ENCODE results near the gene C1S. TPM values are rescaled to one million over a fixed set of nuclear protein-coding genes. Genes with fewer than 3 reads are reported as not detected.

The C1S gene
- total and polyA plus RNA-seq, 9 of the 15 experiments (the other 6 are each of a cell fraction or from before 2014, with no cell fraction given): 0.08 to 0.84 (median 0.27) TPM

- TF ChIP-seq FOXP4 (CRISPR knock-in tag; IDR thresholded peaks at IDR 0.05; ENCODE audit: borderline replicate concordance): no peak
- no peak for TF ChIP-seq ZMIZ1 (IDR thresholded peaks at IDR 0.05; ENCODE audit: low read depth in 2 of 2, low read length in 2 of 2)
- no peak for TF ChIP-seq ZC3H4 (CRISPR knock-in tag; IDR thresholded peaks at IDR 0.05; ENCODE audit: borderline replicate concordance)
- TF ChIP-seq ZNF143 (CRISPR knock-in tag; IDR thresholded peaks at IDR 0.05): no peak
- no peak for TF ChIP-seq ZNF280A (IDR thresholded peaks at IDR 0.05; ENCODE audit: low read depth, partially characterized antibody)
- TF ChIP-seq HDAC3 (IDR thresholded peaks at IDR 0.05; ENCODE audit: borderline replicate concordance, partially characterized antibody): no peak
- TF ChIP-seq USF2 (CRISPR knock-in tag; IDR thresholded peaks at IDR 0.05): no peak
- no peak for TF ChIP-seq CREB1 (IDR thresholded peaks at IDR 0.05)
- TF ChIP-seq CREB1 (CRISPR knock-in tag; IDR thresholded peaks at IDR 0.05): no peak
- TF ChIP-seq RBM14 (IDR thresholded peaks at IDR 0.05; ENCODE audit: borderline replicate concordance, insufficient read depth, low read depth, low read length): no peak
- TF ChIP-seq NONO (IDR thresholded peaks at IDR 0.05; ENCODE audit: low read depth in 2 of 2, low read length in 1 of 2): no peak
- no peak for TF ChIP-seq SUPT5H (IDR thresholded peaks at IDR 0.05)
- TF ChIP-seq ZNF449 (CRISPR knock-in tag; IDR thresholded peaks at IDR 0.05): peak; percentile 94
- TF ChIP-seq ZNF778 (CRISPR knock-in tag; IDR thresholded peaks at IDR 0.05): no peak
- no peak for TF ChIP-seq ELF1 (tag; IDR thresholded peaks at IDR 0.05)
- TF ChIP-seq SIX5 (IDR thresholded peaks at IDR 0.05; ENCODE audit: borderline replicate concordance in 1 of 2, insufficient read depth in 1 of 2, low read depth in 1 of 2, low read length in 2 of 2): no peak
- TF ChIP-seq GABPA (tag; conservative IDR thresholded peaks at IDR 0.05; ENCODE audit: low read depth): no peak
Observed at GRCh38 chr12:7058163-7058845, 2.2 kb upstream of the C1S start (continued).

All from K562 (cell line).